A673 (cell line): ENCODE measurements around the gene RAPGEFL1. TPM values are rescaled to one million over a fixed set of nuclear protein-coding genes. Genes with fewer than 3 reads are reported as not detected.

Source experiments
- BruUV-seq: library from RNA; stranded (reverse); fragments of 400-500 nt; replicated peaks from 2 replicates; lab custom pipeline; 2021; lab: Mats Ljungman, UMichigan
- CTCF ChIA-PET: fragments of 300-600 bp; sonication (Branson Sonifier 250); formaldehyde crosslinking; loops from one replicate; lab custom pipeline; 2022; ENCODE audit warnings: antibody characterized with exemption; lab: Charles Lee
- POLR2A ChIA-PET: fragments of 300-600 bp; sonication (Branson Sonifier 250); formaldehyde crosslinking; loops from one replicate; lab custom pipeline; 2022; ENCODE audit warnings: antibody characterized with exemption; ENCODE audit not compliant: low non-redundant PET; lab: Charles Lee
- DNase-seq: peaks from one replicate; pipeline ENCODE4 v3.0.0-alpha.2; 2015; ENCODE audit warnings: low spot score
- H3K27ac ChIP-seq: fragments of 200-600 bp; sonication (generic); 2 replicates; pipeline ENCODE4 v1.5.1; 2016; ENCODE audit warnings: mixed run types, low read depth, mild to moderate bottlenecking, mixed read lengths, antibody characterized with exemption, low read length; ENCODE audit not compliant: poor library complexity, severe bottlenecking
- H3K27me3 ChIP-seq: fragments of 200-600 bp; sonication (generic); replicated peaks from 2 replicates; pipeline ENCODE4 v1.6.1; 2017; ENCODE audit warnings: mixed run types, low read depth, mild to moderate bottlenecking, mixed read lengths, antibody characterized with exemption, low read length; ENCODE audit not compliant: insufficient read depth, poor library complexity
- H3K36me3 ChIP-seq: fragments of 200-600 bp; sonication (generic); 2 replicates; pipeline ENCODE4 v1.6.1; 2016; ENCODE audit warnings: mixed run types, mild to moderate bottlenecking, mixed read lengths, antibody characterized with exemption, low read length; ENCODE audit not compliant: insufficient read depth, poor library complexity, severe bottlenecking
- H3K4me1 ChIP-seq: fragments of 200-600 bp; sonication (generic); 2 replicates; pipeline ENCODE4 v1.6.1; 2017; ENCODE audit warnings: mixed run types, mild to moderate bottlenecking, mixed read lengths, antibody characterized with exemption, low read length; ENCODE audit not compliant: insufficient read depth, poor library complexity, severe bottlenecking
- H3K4me3 ChIP-seq: fragments of 200-600 bp; sonication (generic); 2 replicates; pipeline ENCODE4 v1.5.1; 2016; ENCODE audit warnings: low read depth, mixed run types, mild to moderate bottlenecking, mixed read lengths, low read length; ENCODE audit not compliant: poor library complexity, severe bottlenecking
- H3K9me3 ChIP-seq: fragments of 200-600 bp; sonication (generic); 2 replicates; pipeline ENCODE4 v1.6.1; 2016; ENCODE audit warnings: mixed run types, low read depth, mild to moderate bottlenecking, mixed read lengths, antibody characterized with exemption, low read length; ENCODE audit not compliant: poor library complexity, severe bottlenecking
- CTCF ChIP-seq: fragments of 300-800, 200-600 bp; sonication (generic); conservative IDR thresholded peaks from 2 replicates; pipeline ENCODE4 v1.5.1; 2017; ENCODE audit warnings: low read depth, mild to moderate bottlenecking, antibody characterized with exemption, low read length, moderate library complexity, mixed read lengths
- EZH2 ChIP-seq: fragments of 200-600 bp; sonication (generic); IDR thresholded peaks from 2 replicates; pipeline ENCODE4 v1.6.1; 2017; ENCODE audit warnings: borderline replicate concordance, low read depth, mild to moderate bottlenecking, mixed read lengths, antibody characterized with exemption, low read length; ENCODE audit not compliant: poor library complexity, severe bottlenecking
- intact Hi-C: fragments of 100-400 bp; cut with micrococcal nuclease; formaldehyde crosslinking; loops from one replicate; pipeline ENCODE4 v1.10.0; 2022; ENCODE audit not compliant: unreplicated experiment
- total RNA-seq: library from RNA; stranded (reverse); gene quantifications from 2 replicates; pipeline ENCODE4 v1.2.3, GENCODE V29; 2021

RAPGEFL1 gene
- total RNA-seq, 1 experiment from 2014 or later: 11.9 TPM

DNA sequence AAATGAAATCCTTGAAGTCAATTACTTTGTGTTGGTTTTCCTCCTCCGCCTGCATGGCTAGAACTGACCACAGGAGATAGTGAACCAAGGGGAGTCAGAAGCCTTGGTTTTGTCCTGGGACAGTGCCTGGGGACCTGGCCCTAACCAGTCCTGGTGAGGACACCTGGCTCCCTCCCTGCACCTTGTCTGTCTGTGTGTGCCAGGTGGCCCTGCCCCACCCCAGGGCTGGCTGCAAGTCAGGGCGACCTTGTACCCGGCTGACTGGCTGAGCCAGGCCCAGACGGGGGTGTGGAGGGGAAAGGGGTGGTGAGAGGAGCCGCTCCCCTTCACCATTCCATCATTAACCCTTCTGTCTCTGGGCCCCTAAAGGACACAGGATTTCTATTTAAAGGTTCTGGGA is 3.4 kb downstream of the RAPGEFL1 start:
- DNase-seq: no peak
- BruUV-seq: no TSS peak
- H3K27ac ChIP-seq: no peak overlapping the region
- no peaks in the 10 kb centered on the region for H3K9me3 ChIP-seq
- H3K4me1 ChIP-seq: peaks cover 13% of the 10 kb centered on the region
- no peaks in the 10 kb centered on the region for H3K27me3 ChIP-seq
- POLR2A ChIA-PET: no interaction called here
- no peak overlapping the region for H3K4me3 ChIP-seq
- intact Hi-C loops: no loop called here
- CTCF ChIA-PET: no interaction called here
- H3K36me3 ChIP-seq: no peaks in the 10 kb centered on the region
- TF ChIP-seq CTCF (no peak), EZH2 (no peak)

DNA sequence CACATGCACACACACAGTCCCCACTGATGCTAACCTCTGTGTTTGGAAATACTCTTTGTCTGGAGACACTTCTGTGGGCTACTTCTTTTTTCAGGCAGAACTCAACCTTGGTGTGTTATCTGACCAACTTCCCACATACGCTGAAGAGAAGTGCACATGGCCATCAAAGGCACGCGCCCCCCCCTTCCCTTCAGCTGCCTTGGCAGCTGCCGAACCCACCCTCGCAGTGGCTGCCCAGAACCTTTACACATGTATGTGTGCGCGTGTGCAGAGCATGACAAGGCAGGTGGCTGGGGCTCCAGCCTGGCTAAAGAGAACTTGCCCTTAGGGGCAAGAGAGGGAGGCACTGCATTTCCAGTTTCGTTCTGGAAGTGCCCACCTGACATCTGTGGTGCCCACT is 3.9 kb downstream of the RAPGEFL1 start:
- ChIA-PET CTCF (no interaction called here), POLR2A (no interaction called here)
- DNase-seq: no peak
- Histone ChIP-seq H3K4me3 (no peak overlapping the region), H3K4me1 (peaks cover 13% of the 10 kb centered on the region), H3K36me3 (no peaks in the 10 kb centered on the region), H3K27me3 (no peaks in the 10 kb centered on the region), H3K9me3 (no peaks in the 10 kb centered on the region), H3K27ac (no peak overlapping the region)
- intact Hi-C loops: no loop called here
- no peak for TF ChIP-seq CTCF
- BruUV-seq: no TSS peak

- Histone ChIP-seq H3K27me3 (no peaks in the 10 kb centered on the region), H3K4me1 (peaks cover 9% of the 10 kb centered on the region), H3K27ac (no peak overlapping the region), H3K4me3 (no peak overlapping the region), H3K9me3 (no peaks in the 10 kb centered on the region), H3K36me3 (no peaks in the 10 kb centered on the region)
- no peak for DNase-seq
- BruUV-seq: no TSS peak
- TF ChIP-seq EZH2: no peak
- intact Hi-C loops: no loop called here
- ChIA-PET POLR2A (no interaction called here), CTCF (interaction anchor here (0.6 kb wide), 1 partner anchor 9 kb away, joined by 6 read pairs; no protein-coding TSS in a partner anchor)
Observed at GRCh38 chr17:40182606-40183005, 5.3 kb downstream of the RAPGEFL1 start.

GRCh38 chr17:40187238-40187637 is 10.0 kb downstream of the RAPGEFL1 start:
- POLR2A ChIA-PET: no interaction called here
- TF ChIP-seq CTCF: no peak
- TF ChIP-seq EZH2: no peak
- no peak overlapping the region for H3K4me3 ChIP-seq
- intact Hi-C loops: no loop called here
- no peaks in the 10 kb centered on the region for H3K9me3 ChIP-seq
- H3K27me3 ChIP-seq: no peaks in the 10 kb centered on the region
- no peak for DNase-seq
- BruUV-seq: no TSS peak
- no peaks in the 10 kb centered on the region for H3K36me3 ChIP-seq
- CTCF ChIA-PET: no interaction called here
- no peak overlapping the region for H3K27ac ChIP-seq
- H3K4me1 ChIP-seq: no peaks in the 10 kb centered on the region
